ENCODE results near the gene SNRPD3.

The SNRPD3 gene

GRCh38 chr22:24519496-24519895 lies 36.3 kb upstream of the SNRPD3 start:
- Histone ChIP-seq H3K4me3 (ENCODE audit: low read length, poor library complexity, severe bottlenecking) (no peak overlapping the region), H3K9me2 (replicated peaks; ENCODE audit: low read depth, low read length) (no peaks in the 10 kb centered on the region), H2AFZ (ENCODE audit: low read length) (no peak overlapping the region), H3K79me2 (ENCODE audit: insufficient read depth, low read length) (no peaks in the 10 kb centered on the region), H3K4me2 (ENCODE audit: low read depth, low read length, poor library complexity, severe bottlenecking) (peak overlapping the region; percentile 42), H3F3A (ENCODE audit: low read depth) (no peaks in the 10 kb centered on the region), H3K27me3 (ENCODE audit: insufficient read depth, low read length, poor library complexity, severe bottlenecking) (no peaks in the 10 kb centered on the region), H3K9ac (ENCODE audit: low read depth, low read length, poor library complexity, severe bottlenecking) (no peak overlapping the region), H3K4me1 (ENCODE audit: insufficient read depth, low read length, poor library complexity, severe bottlenecking) (peaks cover 37% of the 10 kb centered on the region), H3K9me3 (ENCODE audit: insufficient read depth, low read depth, low read length) (no peaks in the 10 kb centered on the region), H4K20me1 (ENCODE audit: insufficient read depth, low read length, poor library complexity, severe bottlenecking) (no peaks in the 10 kb centered on the region), H3K36me3 (ENCODE audit: insufficient read depth, low read length) (no peaks in the 10 kb centered on the region)
- no peak for TF ChIP-seq CTCF (conservative IDR thresholded peaks at IDR 0.05; ENCODE audit: low read length)
- no peak for TF ChIP-seq EZH2phosphoT487 (IDR thresholded peaks at IDR 0.05; ENCODE audit: borderline replicate concordance)

- Histone ChIP-seq H3K9me2 (replicated peaks; ENCODE audit: low read depth, low read length) (no peaks in the 10 kb centered on the region), H2AFZ (ENCODE audit: low read length) (peak overlapping the region; percentile 57; the same call in 1 of the 2 replicates), H4K20me1 (ENCODE audit: insufficient read depth, low read length, poor library complexity, severe bottlenecking) (no peaks in the 10 kb centered on the region), H3K36me3 (ENCODE audit: insufficient read depth, low read length) (no peaks in the 10 kb centered on the region), H3K4me3 (ENCODE audit: low read length, poor library complexity, severe bottlenecking) (peak overlapping the region; percentile 47), H3K27me3 (ENCODE audit: insufficient read depth, low read length, poor library complexity, severe bottlenecking) (no peaks in the 10 kb centered on the region), H3K4me2 (ENCODE audit: low read depth, low read length, poor library complexity, severe bottlenecking) (peak overlapping the region; percentile 68), H3K79me2 (ENCODE audit: insufficient read depth, low read length) (no peaks in the 10 kb centered on the region), H3K9me3 (ENCODE audit: insufficient read depth, low read depth, low read length) (no peaks in the 10 kb centered on the region), H3K9ac (ENCODE audit: low read depth, low read length, poor library complexity, severe bottlenecking) (no peak overlapping the region), H3F3A (ENCODE audit: low read depth) (no peaks in the 10 kb centered on the region), H3K4me1 (ENCODE audit: insufficient read depth, low read length, poor library complexity, severe bottlenecking) (peaks cover 41% of the 10 kb centered on the region)
- TF ChIP-seq CTCF (conservative IDR thresholded peaks at IDR 0.05; ENCODE audit: low read length) = peak; percentile 84
- TF ChIP-seq EZH2phosphoT487 (IDR thresholded peaks at IDR 0.05; ENCODE audit: borderline replicate concordance) = no peak
Observed at GRCh38 chr22:24521791-24522245, 34.0 kb upstream of the SNRPD3 start.

GRCh38 chr22:24523873-24524272 lies 31.9 kb upstream of the SNRPD3 start:
- Histone ChIP-seq H2AFZ (ENCODE audit: low read length) (no peak overlapping the region), H3K9ac (ENCODE audit: low read depth, low read length, poor library complexity, severe bottlenecking) (no peak overlapping the region), H3K4me2 (ENCODE audit: low read depth, low read length, poor library complexity, severe bottlenecking) (no peak overlapping the region)

More at GRCh38 chr22:24523873-24524272, 31.9 kb upstream of the SNRPD3 start:
- Histone ChIP-seq H3K4me1 (ENCODE audit: insufficient read depth, low read length, poor library complexity, severe bottlenecking) (peaks cover 25% of the 10 kb centered on the region), H3K36me3 (ENCODE audit: insufficient read depth, low read length) (no peaks in the 10 kb centered on the region), H3K9me2 (replicated peaks; ENCODE audit: low read depth, low read length) (no peaks in the 10 kb centered on the region), H3K79me2 (ENCODE audit: insufficient read depth, low read length) (no peaks in the 10 kb centered on the region), H3K4me3 (ENCODE audit: low read length, poor library complexity, severe bottlenecking) (no peak overlapping the region), H4K20me1 (ENCODE audit: insufficient read depth, low read length, poor library complexity, severe bottlenecking) (no peaks in the 10 kb centered on the region), H3K9me3 (ENCODE audit: insufficient read depth, low read depth, low read length) (no peaks in the 10 kb centered on the region), H3F3A (ENCODE audit: low read depth) (no peaks in the 10 kb centered on the region), H3K27me3 (ENCODE audit: insufficient read depth, low read length, poor library complexity, severe bottlenecking) (no peaks in the 10 kb centered on the region)
- TF ChIP-seq EZH2phosphoT487 (IDR thresholded peaks at IDR 0.05; ENCODE audit: borderline replicate concordance) = no peak
- no peak for TF ChIP-seq CTCF (conservative IDR thresholded peaks at IDR 0.05; ENCODE audit: low read length)

All from Loucy (cell line).